ENCODE results near the gene POGLUT2.
"Not testable (repeated sequence)": the region's sequence is repeated elsewhere in the genome, so short reads cannot be mapped to it uniquely, and the experiment has no call there.

The POGLUT2 gene

DNA sequence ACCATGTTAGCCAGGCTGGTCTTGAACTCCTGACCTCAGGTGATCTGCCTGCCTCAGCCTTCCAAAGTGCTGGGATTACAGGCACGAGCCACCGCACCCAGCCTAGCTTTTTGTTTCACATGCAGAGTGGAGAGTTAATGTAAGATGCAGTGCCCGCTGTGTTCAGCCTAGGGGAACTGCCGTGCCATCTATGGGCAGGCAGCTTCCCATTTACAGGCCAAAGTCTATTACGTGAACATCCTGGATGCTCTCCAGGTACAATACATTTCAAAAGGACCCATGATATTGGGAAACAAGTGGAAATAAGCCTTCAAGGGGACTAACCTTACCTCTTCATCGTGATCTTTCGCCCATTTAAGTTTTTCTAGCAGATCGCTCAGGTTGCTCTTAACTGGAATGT is 10.1 kb downstream of the POGLUT2 start:
- DNase-seq (ENCODE audit: low read depth in 1 of 2, low spot score in 1 of 2) = no peak
- no peak overlapping the region for H3K27ac ChIP-seq (replicated peaks)
- H3K4me3 ChIP-seq (replicated peaks; ENCODE audit: insufficient read depth, low read length) = no peak overlapping the region
- TF ChIP-seq, protein P1, sequence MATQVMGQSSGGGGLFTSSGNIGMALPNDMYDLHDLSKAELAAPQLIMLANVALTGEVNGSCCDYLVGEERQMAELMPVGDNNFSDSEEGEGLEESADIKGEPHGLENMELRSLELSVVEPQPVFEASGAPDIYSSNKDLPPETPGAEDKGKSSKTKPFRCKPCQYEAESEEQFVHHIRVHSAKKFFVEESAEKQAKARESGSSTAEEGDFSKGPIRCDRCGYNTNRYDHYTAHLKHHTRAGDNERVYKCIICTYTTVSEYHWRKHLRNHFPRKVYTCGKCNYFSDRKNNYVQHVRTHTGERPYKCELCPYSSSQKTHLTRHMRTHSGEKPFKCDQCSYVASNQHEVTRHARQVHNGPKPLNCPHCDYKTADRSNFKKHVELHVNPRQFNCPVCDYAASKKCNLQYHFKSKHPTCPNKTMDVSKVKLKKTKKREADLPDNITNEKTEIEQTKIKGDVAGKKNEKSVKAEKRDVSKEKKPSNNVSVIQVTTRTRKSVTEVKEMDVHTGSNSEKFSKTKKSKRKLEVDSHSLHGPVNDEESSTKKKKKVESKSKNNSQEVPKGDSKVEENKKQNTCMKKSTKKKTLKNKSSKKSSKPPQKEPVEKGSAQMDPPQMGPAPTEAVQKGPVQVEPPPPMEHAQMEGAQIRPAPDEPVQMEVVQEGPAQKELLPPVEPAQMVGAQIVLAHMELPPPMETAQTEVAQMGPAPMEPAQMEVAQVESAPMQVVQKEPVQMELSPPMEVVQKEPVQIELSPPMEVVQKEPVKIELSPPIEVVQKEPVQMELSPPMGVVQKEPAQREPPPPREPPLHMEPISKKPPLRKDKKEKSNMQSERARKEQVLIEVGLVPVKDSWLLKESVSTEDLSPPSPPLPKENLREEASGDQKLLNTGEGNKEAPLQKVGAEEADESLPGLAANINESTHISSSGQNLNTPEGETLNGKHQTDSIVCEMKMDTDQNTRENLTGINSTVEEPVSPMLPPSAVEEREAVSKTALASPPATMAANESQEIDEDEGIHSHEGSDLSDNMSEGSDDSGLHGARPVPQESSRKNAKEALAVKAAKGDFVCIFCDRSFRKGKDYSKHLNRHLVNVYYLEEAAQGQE (IDR thresholded peaks at IDR 0.05; ENCODE audit: insufficient replicate concordance, low read depth) = no peak
- no peak for TF ChIP-seq SPI1 (IDR thresholded peaks at IDR 0.05; ENCODE audit: borderline replicate concordance, low read depth)
- no peak for TF ChIP-seq POLR2AphosphoS5 (IDR thresholded peaks at IDR 0.05; ENCODE audit: low read depth)
- TF ChIP-seq CTCF (IDR thresholded peaks at IDR 0.05; ENCODE audit: insufficient read depth, low read length) = no peak
- TF ChIP-seq GABPA (IDR thresholded peaks at IDR 0.05; ENCODE audit: low read depth) = no peak
- H3K27me3 ChIP-seq (ENCODE audit: insufficient read depth, poor library complexity, severe bottlenecking) = no peaks in the 10 kb centered on the region

DNA sequence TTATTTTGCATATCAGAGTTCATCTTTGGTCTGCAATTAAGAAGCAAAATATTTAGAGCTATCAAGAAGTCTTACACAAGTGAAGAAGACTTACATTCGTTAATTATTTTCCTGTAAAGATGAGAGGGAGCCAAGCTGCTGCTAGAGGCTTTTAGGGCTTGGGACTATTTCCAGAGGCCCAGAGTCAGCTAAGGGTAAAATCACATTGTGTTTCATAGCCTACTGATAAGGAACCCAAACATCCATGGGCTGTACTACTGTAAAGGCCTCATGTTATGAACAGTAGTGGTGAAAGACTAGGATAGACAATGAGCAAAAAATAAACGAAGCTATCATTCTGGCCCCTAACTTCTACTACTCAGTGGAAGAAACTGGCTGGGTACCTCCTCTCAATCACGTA is 14.3 kb downstream of the POGLUT2 start:
- no peak for TF ChIP-seq GABPA (IDR thresholded peaks at IDR 0.05; ENCODE audit: low read depth)
- no peak for TF ChIP-seq CTCF (IDR thresholded peaks at IDR 0.05; ENCODE audit: insufficient read depth, low read length)
- TF ChIP-seq, protein P1 (IDR thresholded peaks at IDR 0.05; ENCODE audit: insufficient replicate concordance, low read depth) = no peak
- TF ChIP-seq POLR2AphosphoS5 (IDR thresholded peaks at IDR 0.05; ENCODE audit: low read depth) = no peak
- no peak for TF ChIP-seq SPI1 (IDR thresholded peaks at IDR 0.05; ENCODE audit: borderline replicate concordance, low read depth)
- DNase-seq (ENCODE audit: low read depth in 1 of 2, low spot score in 1 of 2) = no peak
- Histone ChIP-seq H3K4me3 (replicated peaks; ENCODE audit: insufficient read depth, low read length) (no peak overlapping the region), H3K27me3 (ENCODE audit: insufficient read depth, poor library complexity, severe bottlenecking) (no peaks in the 10 kb centered on the region), H3K27ac (replicated peaks) (no peak overlapping the region)

GRCh38 chr13:102781591-102781990 is 17.2 kb downstream of the POGLUT2 start:
- no peak for DNase-seq (ENCODE audit: low read depth in 1 of 2, low spot score in 1 of 2)
- Histone ChIP-seq H3K27me3 (ENCODE audit: insufficient read depth, poor library complexity, severe bottlenecking) (no peaks in the 10 kb centered on the region), H3K27ac (replicated peaks) (no peak overlapping the region), H3K4me3 (replicated peaks; ENCODE audit: insufficient read depth, low read length) (no peak overlapping the region)
- TF ChIP-seq, protein P1 (IDR thresholded peaks at IDR 0.05; ENCODE audit: insufficient replicate concordance, low read depth) = no peak

DNA sequence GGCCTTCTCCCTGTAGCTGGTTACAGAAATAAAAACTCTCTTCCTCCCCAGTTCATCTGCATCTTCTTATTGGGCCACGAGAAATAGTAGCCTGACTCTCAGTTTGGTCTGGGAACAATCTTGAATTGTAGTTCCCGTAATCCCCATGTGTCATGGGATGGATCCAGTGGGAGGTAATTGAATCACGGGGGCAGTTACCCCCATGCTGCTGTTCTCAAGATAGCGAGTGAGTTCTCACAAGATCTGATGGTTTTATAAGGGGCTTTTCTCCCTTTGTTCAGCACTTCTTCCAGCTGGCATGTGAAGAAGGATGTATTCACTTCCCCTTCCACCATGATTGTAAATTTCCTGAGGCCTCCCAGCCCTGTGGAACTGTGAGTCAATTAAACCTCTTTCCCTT is 18.1 kb downstream of the POGLUT2 start:
- H3K27ac ChIP-seq (replicated peaks) = peak overlapping the region; percentile 56
- DNase-seq (ENCODE audit: low read depth in 1 of 2, low spot score in 1 of 2) = not testable (repeated sequence)
- TF ChIP-seq SPI1 (IDR thresholded peaks at IDR 0.05; ENCODE audit: borderline replicate concordance, low read depth) = peak; percentile 48

More for the DNA sequence above, 18.1 kb downstream of the POGLUT2 start:
- H3K4me3 ChIP-seq (replicated peaks; ENCODE audit: insufficient read depth, low read length); H3K27me3 ChIP-seq (ENCODE audit: insufficient read depth, poor library complexity, severe bottlenecking): not testable (repeated sequence)
